GM12878 (cell line): ENCODE measurements around the gene B3GNT7. TPM values are rescaled to one million over a fixed set of nuclear protein-coding genes. Genes with fewer than 3 reads are reported as not detected.

Source experiments
- ATAC-seq: fragments of 200-7000 bp; cut with Tn5 transposase; 3 replicates; pipeline ENCODE4 v1.9.1; 2020; ENCODE audit warnings: mild to moderate bottlenecking, moderate library complexity
- BruUV-seq: library from RNA; stranded (reverse); fragments of 400-500 nt; replicated peaks from 2 replicates; lab custom pipeline; 2021; lab: Mats Ljungman, UMichigan
- CTCF ChIA-PET: fragments of 300-600 bp; sonication (Branson Sonifier 250); formaldehyde crosslinking; extraction: SDS; loops from one replicate; lab custom pipeline; 2021; ENCODE audit warnings: inconsistent platforms; lab: Yijun Ruan, JAX
- POLR2A ChIA-PET: fragments of 350-600 bp; formaldehyde crosslinking; extraction: SDS; loops from one replicate; lab custom pipeline; 2021; ENCODE audit warnings: inconsistent platforms; lab: Charles Lee
- RAD21 ChIA-PET: fragments of 300-600 bp; sonication (Branson Sonifier 250); formaldehyde crosslinking; loops from one replicate; lab custom pipeline; 2023; ENCODE audit warnings: antibody characterized with exemption; ENCODE audit not compliant: unreplicated experiment; lab: Charles Lee
- SMC1A ChIA-PET: fragments of 300-600 bp; sonication (Branson Sonifier 250); formaldehyde crosslinking; loops from one replicate; lab custom pipeline; 2023; ENCODE audit not compliant: unreplicated experiment, uncharacterized antibody; lab: Charles Lee
- DNase-seq: peaks from one replicate; pipeline ENCODE4 v3.0.0-alpha.2; 2011; ENCODE audit warnings: low read depth, low spot score
- FAIRE-seq: peaks from 3 replicates; lab custom pipeline; 2011; peaks lifted over from hg19 to GRCh38; lab: Jason Lieb, UNC
- H2AFZ ChIP-seq: 2 replicates; pipeline ENCODE4 v1.6.0; 2011; ENCODE audit warnings: low read depth, low read length, control low read depth; ENCODE audit not compliant: control insufficient read depth
- H3K27ac ChIP-seq: 2 replicates; pipeline ENCODE4 v1.5.1; 2011; ENCODE audit warnings: control low read depth; ENCODE audit not compliant: control insufficient read depth, insufficient read depth
- H3K27me3 ChIP-seq, 2 experiments: replicated peaks in 1 of 2; 2 replicates each; pipeline versions ENCODE4 v1.6.0 to v1.6.1; 2011; ENCODE audit warnings: low read length in 1 of 2; ENCODE audit not compliant: control insufficient read depth in 2 of 2, insufficient read depth in 2 of 2
- H3K36me3 ChIP-seq, 2 experiments: 2 replicates each; pipeline ENCODE4 v1.5.1; 2011; ENCODE audit warnings: low read length in 1 of 2; ENCODE audit not compliant: control insufficient read depth in 2 of 2, insufficient read depth in 2 of 2
- H3K4me1 ChIP-seq: 2 replicates; pipeline ENCODE4 v1.6.1; 2011; ENCODE audit warnings: mild to moderate bottlenecking, low read length, moderate library complexity, mixed read lengths; ENCODE audit not compliant: control insufficient read depth, insufficient read depth
- H3K4me2 ChIP-seq: 2 replicates; pipeline ENCODE4 v1.6.0; 2011; ENCODE audit warnings: control low read depth; ENCODE audit not compliant: control insufficient read depth, insufficient read depth
- H3K4me3 ChIP-seq: fragments of 200-600 bp; sonication (generic); 2 replicates; pipeline ENCODE4 v1.5.1; 2016
- H3K79me2 ChIP-seq: 2 replicates; pipeline ENCODE4 v1.6.0; 2011; ENCODE audit warnings: low read length; ENCODE audit not compliant: control insufficient read depth, insufficient read depth
- H3K9ac ChIP-seq: 2 replicates; pipeline ENCODE4 v1.8.0; 2011; ENCODE audit warnings: low read length, control low read depth, mixed read lengths; ENCODE audit not compliant: control insufficient read depth, insufficient read depth
- H3K9me3 ChIP-seq: replicated peaks from 3 replicates; pipeline ENCODE4 v1.5.1; 2011; ENCODE audit warnings: mild to moderate bottlenecking, low read length; ENCODE audit not compliant: control insufficient read depth, insufficient read depth
- H4K20me1 ChIP-seq: 2 replicates; pipeline ENCODE4 v1.6.0; 2011; ENCODE audit not compliant: control insufficient read depth, insufficient read depth
- BHLHE40 ChIP-seq, 2 experiments: fragments of 450-650 bp in 1 of 2; IDR thresholded peaks; 2 replicates each; pipeline ENCODE4 v1.6.1; 2011 to 2017; ENCODE audit warnings: low read depth in 2 of 2, borderline replicate concordance in 1 of 2, improper control_type of control experiment in 1 of 2, low read length in 1 of 2, mild to moderate bottlenecking in 1 of 2
- CEBPB ChIP-seq, 2 experiments: fragments of 150-350 bp in 1 of 2; IDR thresholded peaks; 2 replicates each; pipeline ENCODE4 v1.6.1; 2012 to 2014; ENCODE audit warnings: low read depth in 2 of 2, low read length in 2 of 2, borderline replicate concordance in 1 of 2, inconsistent platforms in 1 of 2
- CHD4 ChIP-seq: fragments of 200-600 bp; sonication (generic); IDR thresholded peaks from 2 replicates; pipeline ENCODE4 v1.6.1; 2016; ENCODE audit warnings: mild to moderate bottlenecking
- EED ChIP-seq: sonication (generic); IDR thresholded peaks from 2 replicates; pipeline ENCODE4 v1.6.1; 2016; ENCODE audit warnings: antibody characterized with exemption, low read depth
- HDGF ChIP-seq: fragments of 450-650 bp; IDR thresholded peaks from 2 replicates; pipeline ENCODE4 v1.6.1; 2016; ENCODE audit warnings: antibody characterized with exemption
- MYC ChIP-seq: IDR thresholded peaks from 2 replicates; pipeline ENCODE4 v1.6.1; 2011; ENCODE audit warnings: mild to moderate bottlenecking, low read length, moderate library complexity, inconsistent platforms; ENCODE audit not compliant: insufficient read depth, insufficient replicate concordance, insufficient read length, severe bottlenecking
- RAD21 ChIP-seq: IDR thresholded peaks from 2 replicates; pipeline ENCODE4 v1.6.1; 2011; ENCODE audit warnings: mild to moderate bottlenecking, low read depth, low read length, moderate library complexity; ENCODE audit not compliant: insufficient read depth
- RUNX3 ChIP-seq: IDR thresholded peaks from 2 replicates; pipeline ENCODE4 v1.6.1; 2012; ENCODE audit warnings: low read length, inconsistent platforms
- SIN3A ChIP-seq: IDR thresholded peaks from 2 replicates; pipeline ENCODE4 v1.6.1; 2012; ENCODE audit warnings: low read depth, low read length, improper control_type of control experiment
- TCF3 ChIP-seq: IDR thresholded peaks from 2 replicates; pipeline ENCODE4 v1.6.1; 2012; ENCODE audit warnings: low read depth, mild to moderate bottlenecking, low read length, borderline replicate concordance; ENCODE audit not compliant: insufficient read depth
- WGBS: methylation state at CpG from one replicate; pipeline ENCODE4 v1.1.6; 2016; ENCODE audit warnings: low lambda C conversion rate; ENCODE audit not compliant: insufficient replicate concordance, insufficient coverage; ENCODE audit errors: missing lambda C conversion rate; 5-methylcytosine and 5-hydroxymethylcytosine counted together
- in situ Hi-C: fragments of 300-500 bp; cut with MboI; formaldehyde crosslinking; loops from 9 replicates; pipeline ENCODE4 v1.14.3; 2018; ENCODE audit warnings: mixed read lengths
- intact Hi-C: fragments of 100-400 bp; cut with micrococcal nuclease; formaldehyde crosslinking; loops from one replicate; pipeline ENCODE4 v1.14.2; 2022; ENCODE audit not compliant: unreplicated experiment
- polyA plus RNA-seq, 11 experiments: library from polyadenylated mRNA; depleted of rRNA in 4 of 11; unstranded in 6 of 11; stranded (reverse) in 5 of 11; fragments of >200 nt; fragmentation: Nextera tagmentation in 4 of 11; fragmentation: Illumina TruSeq in 1 of 11; extraction: Ambion mirVana in 4 of 11; extraction: Trizol in 1 of 11; gene quantifications; 1 replicate in 1 of 11; 2 replicates in 10 of 11; pipeline versions ENCODE4 v1.2.1 to v1.2.3, GENCODE V29; 2011 to 2016; ENCODE audit warnings: inconsistent platforms in 2 of 11, missing spikeins in 2 of 11, low read depth in 1 of 11
- total RNA-seq, 4 experiments: library from RNA; depleted of rRNA in 3 of 4; stranded (reverse); fragments of >200 nt in 3 of 4; fragmentation: Illumina TruSeq in 1 of 4; extraction: Trizol in 1 of 4; gene quantifications; 2 replicates each; pipeline versions ENCODE4 v1.2.1 to v1.2.3, GENCODE V29; 2013 to 2021

B3GNT7 gene
- total and polyA plus RNA-seq, 10 of the 15 experiments (the other 5 are each of a cell fraction or from before 2014, with no cell fraction given) = 0.91 to 12.6 (median 3.7) TPM

- TF ChIP-seq CHD4 = no peak
- no peak for TF ChIP-seq HDGF
- no peak for TF ChIP-seq CEBPB (IDR thresholded peaks at IDR 0.05; ENCODE audit: borderline replicate concordance in 1 of 2, low read depth in 2 of 2, low read length in 2 of 2)
- TF ChIP-seq MYC = no peak
- TF ChIP-seq BHLHE40 (IDR thresholded peaks at IDR 0.05; ENCODE audit: borderline replicate concordance in 1 of 2, low read depth in 2 of 2, low read length in 1 of 2) = no peak
- TF ChIP-seq RAD21 = no peak
Observed at GRCh38 chr2:231423176-231423575, 27.7 kb downstream of the B3GNT7 start (continued).

- H2AFZ ChIP-seq = peak overlapping the region; percentile 22; the same call in 1 of the 2 replicates
- no peaks in the 10 kb centered on the region for H4K20me1 ChIP-seq
- POLR2A ChIA-PET = interaction anchor here (0.6 to 1.1 kb wide), 4 partner anchors 8 to 39 kb away, joined by 3 to 4 read pairs (median 4); partner anchors contain the start of gene NCL
- 53% methylated on average over 8 of the region's 8 CpGs for WGBS
- RAD21 ChIA-PET = interaction anchor here (1.3 kb wide), 2 partner anchors 26 to 321 kb away, joined by 4 read pairs; no protein-coding TSS in a partner anchor
- H3K27me3 ChIP-seq = no peaks in the 10 kb centered on the region
- no peaks in the 10 kb centered on the region for H3K79me2 ChIP-seq
- TF ChIP-seq SIN3A (no peak), EED (peak; percentile 24; the same call in 1 of the 2 replicates), RUNX3 (peak; percentile 41), TCF3 (no peak)
- H3K36me3 ChIP-seq = no peaks in the 10 kb centered on the region
- SMC1A ChIA-PET = interaction anchor here (1.0 to 1.2 kb wide), 3 partner anchors 12 to 133 kb away, joined by 3 read pairs; no protein-coding TSS in a partner anchor
- in situ Hi-C loops = no loop called here
- no peaks in the 10 kb centered on the region; the same call in 2 of the 3 replicates for H3K9me3 ChIP-seq
- ATAC-seq (peak; percentile 73), DNase-seq (no peak), FAIRE-seq (no peak)
- CTCF ChIA-PET = interaction anchor here (0.6 to 1.8 kb wide), 5 partner anchors 13 to 565 kb away, joined by 3 to 10 read pairs (median 3); no protein-coding TSS in a partner anchor
- H3K9ac ChIP-seq = no peak overlapping the region
- no peak overlapping the region for H3K4me2 ChIP-seq
- no TSS peak for BruUV-seq
- intact Hi-C loops = no loop called here
- H3K4me3 ChIP-seq = no peak overlapping the region
- peaks cover 12% of the 10 kb centered on the region for H3K4me1 ChIP-seq
- no peak overlapping the region for H3K27ac ChIP-seq
Observed at GRCh38 chr2:231425291-231425810, 29.8 kb downstream of the B3GNT7 start.
